ENCODE data around the gene UBL4B.

UBL4B gene

GRCh38 chr1:110085671-110086070, 26.6 kb upstream of the UBL4B start:
- no peak for DNase-seq

GRCh38 chr1:110086961-110087360, 25.3 kb upstream of the UBL4B start:
- DNase-seq: no peak

- DNase-seq: peak; percentile 55
Measured at GRCh38 chr1:110087812-110088738, 24.2 kb upstream of the UBL4B start.

GRCh38 chr1:110088739-110089316, 23.4 kb upstream of the UBL4B start:
- DNase-seq: no peak

GRCh38 chr1:110089561-110090275, 22.5 kb upstream of the UBL4B start:
- DNase-seq: no peak

- no peak for DNase-seq
Measured at GRCh38 chr1:110091381-110091780, 20.9 kb upstream of the UBL4B start.

- no peak for DNase-seq
Measured at GRCh38 chr1:110091791-110092190, 20.5 kb upstream of the UBL4B start.

GRCh38 chr1:110092991-110093390, 19.3 kb upstream of the UBL4B start:
- DNase-seq: no peak

- DNase-seq: no peak
Measured at GRCh38 chr1:110094931-110095654, 17.1 kb upstream of the UBL4B start.

- no peak for DNase-seq
Measured at GRCh38 chr1:110097507-110098221, 14.6 kb upstream of the UBL4B start.

GRCh38 chr1:110098222-110099026, 13.8 kb upstream of the UBL4B start:
- no peak for DNase-seq

- DNase-seq: no peak
Measured at GRCh38 chr1:110100335-110100734, 11.9 kb upstream of the UBL4B start.

GRCh38 chr1:110102081-110102480, 10.2 kb upstream of the UBL4B start:
- no peak for DNase-seq

- peak; percentile 64 for DNase-seq
Measured at GRCh38 chr1:110106013-110106941, 6.0 kb upstream of the UBL4B start.

GRCh38 chr1:110107867-110108469, 4.3 kb upstream of the UBL4B start:
- DNase-seq: no peak

- no peak for DNase-seq
Measured at GRCh38 chr1:110111081-110111480, 1.2 kb upstream of the UBL4B start.

- no peak for DNase-seq
Measured at GRCh38 chr1:110112656-110113055, 413 bp downstream of the UBL4B start.

- DNase-seq: no peak
Measured at GRCh38 chr1:110113551-110113950, 1.3 kb downstream of the UBL4B start.

- DNase-seq: no peak
Measured at GRCh38 chr1:110114173-110114572, 1.9 kb downstream of the UBL4B start.

- DNase-seq: no peak
Measured at GRCh38 chr1:110114784-110115183, 2.5 kb downstream of the UBL4B start.
